PC-3 (cell line): ENCODE results near the gene EHD4. TPM values are rescaled to one million over a fixed set of nuclear protein-coding genes. Genes with fewer than 3 reads are reported as not detected.

Experiments
- ATAC-seq: fragments of 200-7000 bp; cut with Tn5 transposase; 2 replicates; pipeline ENCODE4 v1.9.1; 2020; ENCODE audit warnings: mild to moderate bottlenecking, moderate library complexity
- BruUV-seq: library from RNA; stranded (reverse); fragments of 400-500 nt; replicated peaks from 2 replicates; lab custom pipeline; 2021; lab: Mats Ljungman, UMichigan
- CTCF ChIA-PET: fragments of 300-600 bp; sonication (Branson Sonifier 250); formaldehyde crosslinking; loops from one replicate; lab custom pipeline; 2022; ENCODE audit warnings: antibody characterized with exemption; lab: Charles Lee
- POLR2A ChIA-PET: fragments of 300-600 bp; sonication (Branson Sonifier 250); formaldehyde crosslinking; loops from one replicate; lab custom pipeline; 2022; ENCODE audit warnings: antibody characterized with exemption; ENCODE audit not compliant: unreplicated experiment; lab: Charles Lee
- DNase-seq: peaks from one replicate; pipeline ENCODE4 v3.0.0-alpha.2; 2015
- H2AFZ ChIP-seq: fragments of 300-600 bp; sonication (generic); 2 replicates; pipeline ENCODE4 v1.6.0; 2016; ENCODE audit warnings: antibody characterized with exemption, low read length
- H3F3A ChIP-seq: fragments of 300-600 bp; sonication (generic); one replicate; pipeline ENCODE4 v1.6.0; 2017; ENCODE audit warnings: antibody characterized with exemption, low read length, control low read depth, mild to moderate bottlenecking; ENCODE audit not compliant: unreplicated experiment
- H3K27ac ChIP-seq: fragments of 300-600 bp; sonication (generic); 2 replicates; pipeline ENCODE4 v1.5.1; 2016; ENCODE audit warnings: mild to moderate bottlenecking, low read length
- H3K27me3 ChIP-seq: fragments of 300-600 bp; sonication (generic); 2 replicates; pipeline ENCODE4 v1.6.1; 2016; ENCODE audit warnings: low read length, mixed read lengths
- H3K36me3 ChIP-seq: fragments of 300-600 bp; sonication (generic); 2 replicates; pipeline ENCODE4 v1.6.1; 2016; ENCODE audit warnings: low read depth, mixed run types, low read length, mixed read lengths
- H3K4me1 ChIP-seq: fragments of 300-600 bp; sonication (generic); 2 replicates; pipeline ENCODE4 v1.5.1; 2016; ENCODE audit warnings: low read length; ENCODE audit not compliant: insufficient read depth
- H3K4me2 ChIP-seq: fragments of 300-600 bp; sonication (generic); 2 replicates; pipeline ENCODE4 v1.6.0; 2016; ENCODE audit warnings: low read length
- H3K4me3 ChIP-seq: fragments of 300-600 bp; sonication (generic); 2 replicates; pipeline ENCODE4 v1.5.1; 2016; ENCODE audit warnings: mild to moderate bottlenecking, low read length, mixed read lengths
- H3K79me2 ChIP-seq: fragments of 300-600 bp; sonication (generic); 2 replicates; pipeline ENCODE4 v1.6.1; 2017; ENCODE audit warnings: low read length, mixed read lengths
- H3K9ac ChIP-seq: fragments of 300-600 bp; sonication (generic); 2 replicates; pipeline ENCODE4 v1.6.0; 2016; ENCODE audit warnings: mild to moderate bottlenecking, low read length
- H3K9me2 ChIP-seq: fragments of 300-600 bp; sonication (generic); replicated peaks from 2 replicates; pipeline ENCODE4 v1.6.1; 2016; ENCODE audit warnings: mixed run types, low read length, mixed read lengths
- H3K9me3 ChIP-seq: fragments of 300-600 bp; sonication (generic); 2 replicates; pipeline ENCODE4 v1.6.1; 2016; ENCODE audit warnings: low read length, mixed read lengths
- H4K20me1 ChIP-seq: fragments of 300-600 bp; sonication (generic); 2 replicates; pipeline ENCODE4 v1.6.1; 2016; ENCODE audit warnings: low read length, mixed read lengths
- CTCF ChIP-seq: fragments of 300-600 bp; sonication (generic); conservative IDR thresholded peaks from 2 replicates; pipeline ENCODE4 v1.5.1; 2017; ENCODE audit warnings: antibody characterized with exemption, low read depth, mild to moderate bottlenecking, low read length
- EZH2 ChIP-seq: fragments of 300-600 bp; sonication (generic); IDR thresholded peaks from one replicate; pipeline ENCODE4 v1.6.1; 2017; ENCODE audit warnings: antibody characterized with exemption, mild to moderate bottlenecking, low read length; ENCODE audit not compliant: unreplicated experiment
- EZH2phosphoT487 ChIP-seq: fragments of 300-600 bp; sonication (generic); IDR thresholded peaks from 2 replicates; pipeline ENCODE4 v1.6.1; 2018; ENCODE audit warnings: mild to moderate bottlenecking, antibody characterized with exemption, low read length, borderline replicate concordance
- intact Hi-C: fragments of 100-400 bp; cut with micrococcal nuclease; formaldehyde crosslinking; loops from 2 replicates; pipeline ENCODE4 v1.9.0; 2023
- microRNA-seq: library from miRNA; unstranded; fragments of <30 nt; microRNA quantifications from one replicate; pipeline ENCODE4 v1.1.0, GENCODE V29; 2020; ENCODE audit not compliant: unreplicated experiment
- total RNA-seq: library from RNA; depleted of rRNA; stranded (reverse); fragments of >200 nt; gene quantifications from 2 replicates; pipeline ENCODE4 v1.2.3, GENCODE V29; 2014; rRNA removed

The EHD4 gene
- total RNA-seq, 1 experiment from 2014 or later = 57.8 TPM

GRCh38 chr15:41847981-41848380, 124.4 kb downstream of the EHD4 start:
- Histone ChIP-seq H3K36me3 (no peaks in the 10 kb centered on the region; the same call in 1 of the 2 replicates), H3K79me2 (no peaks in the 10 kb centered on the region), H3K4me3 (no peak overlapping the region), H3K4me1 (no peaks in the 10 kb centered on the region), H2AFZ (no peak overlapping the region), H3F3A (no peaks in the 10 kb centered on the region), H3K27me3 (no peaks in the 10 kb centered on the region), H3K9me2 (no peaks in the 10 kb centered on the region), H3K9me3 (no peaks in the 10 kb centered on the region), H3K9ac (no peak overlapping the region), H3K4me2 (no peak overlapping the region), H4K20me1 (no peaks in the 10 kb centered on the region), H3K27ac (no peak overlapping the region)
- ATAC-seq = no peak
- ChIA-PET POLR2A (no interaction called here), CTCF (no interaction called here)
- DNase-seq = no peak
- no TSS peak for BruUV-seq
- intact Hi-C loops = no loop called here
- TF ChIP-seq EZH2phosphoT487 (no peak), EZH2 (no peak), CTCF (no peak)

GRCh38 chr15:41847206-41847605, 125.2 kb downstream of the EHD4 start:
- Histone ChIP-seq H3K36me3 (no peaks in the 10 kb centered on the region; the same call in 1 of the 2 replicates), H3K4me2 (no peak overlapping the region), H3K9me3 (no peaks in the 10 kb centered on the region), H3F3A (no peaks in the 10 kb centered on the region), H3K4me3 (no peak overlapping the region), H4K20me1 (no peaks in the 10 kb centered on the region), H2AFZ (no peak overlapping the region), H3K9ac (no peak overlapping the region), H3K27me3 (no peaks in the 10 kb centered on the region), H3K79me2 (no peaks in the 10 kb centered on the region), H3K4me1 (no peaks in the 10 kb centered on the region), H3K27ac (no peak overlapping the region), H3K9me2 (no peaks in the 10 kb centered on the region)
- intact Hi-C loops = no loop called here
- POLR2A ChIA-PET = no interaction called here
- TF ChIP-seq CTCF = no peak
- no peak for TF ChIP-seq EZH2phosphoT487
- no peak for TF ChIP-seq EZH2
- ATAC-seq = no peak
- no peak for DNase-seq
- CTCF ChIA-PET = no interaction called here
- BruUV-seq = no TSS peak

Small RNA genes within 50 kb of the gene (microRNA-seq; reads per million reads assigned to microRNA genes)
- not detected for gene MIR4310

Other genes with a start within 250 kb of the EHD4 start
- 23.8 and 29.1 TPM in 2 replicates for gene MAPKBP1, start 198.1 kb downstream of the EHD4 start, total RNA-seq
- 8.1 and 13.7 TPM in 2 replicates for gene JMJD7, start 144.5 kb downstream of the EHD4 start, total RNA-seq
- gene PLA2G4B, start 133.7 kb downstream of the EHD4 start, total RNA-seq = 7.0 and 12.2 TPM in 2 replicates
- 0.84 and 0.98 TPM in 2 replicates for gene SPTBN5, start 78.5 kb downstream of the EHD4 start, total RNA-seq
- gene PLA2G4E, start 48.5 kb upstream of the EHD4 start, total RNA-seq = not detected in 2 replicates
- gene PLA2G4D, start 122.0 kb upstream of the EHD4 start, total RNA-seq = 0.17 and 0.55 TPM in 2 replicates
- 5.5 and 5.8 TPM in 2 replicates for gene PLA2G4F, start 184.1 kb upstream of the EHD4 start, total RNA-seq
- 28.5 and 46.4 TPM in 2 replicates for gene VPS39, start 235.7 kb upstream of the EHD4 start, total RNA-seq